ENCODE results near the gene PBRM1. TPM values are rescaled to one million over a fixed set of nuclear protein-coding genes. Genes with fewer than 3 reads are reported as not detected.

The PBRM1 gene
- total and polyA plus RNA-seq, 2 donors (not counting 3 experiments of a cell fraction or from before 2014, with no cell fraction given): 26.7 to 87.1 TPM

DNA sequence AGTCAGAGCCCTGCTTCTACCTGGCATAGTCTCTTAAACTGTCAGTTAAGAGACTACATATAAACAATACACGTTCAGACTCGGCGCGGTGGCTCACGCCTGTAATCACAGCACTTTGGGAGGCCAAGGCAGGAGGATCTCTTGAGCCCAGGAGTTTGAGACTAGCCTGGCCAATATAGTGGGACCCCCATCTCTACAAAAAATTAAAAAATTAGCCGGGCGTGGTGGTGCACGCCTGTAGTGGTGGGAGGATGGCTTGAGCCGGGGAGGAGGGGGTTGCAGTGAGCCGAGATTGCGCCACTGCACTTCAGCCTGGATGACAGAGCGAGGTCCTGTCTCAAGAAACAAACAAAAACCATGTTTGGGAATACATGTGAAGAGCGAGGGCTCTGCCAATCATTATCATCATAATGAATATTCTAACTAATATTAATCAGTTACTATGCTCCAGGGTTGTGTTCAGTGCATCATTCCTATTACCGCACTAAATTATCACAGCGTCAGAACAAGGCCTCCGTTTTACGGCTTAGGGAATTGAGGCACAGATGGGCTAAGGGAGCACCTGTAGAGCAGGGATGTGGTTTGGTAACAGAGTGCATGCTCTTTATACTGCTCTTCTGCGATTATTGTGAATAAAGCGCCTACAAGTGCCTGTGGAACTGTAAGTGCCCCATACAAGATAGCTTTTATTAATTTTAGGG, 150.2 kb downstream of the PBRM1 start:
- no peak for FAIRE-seq
- ChIA-PET CTCF (interaction anchor here (0.8 to 1.6 kb wide), 4 partner anchors 9 to 64 kb away, joined by 3 to 6 read pairs (median 6); no protein-coding TSS in a partner anchor), POLR2A (interaction anchor here (0.9 to 1.7 kb wide), 3 partner anchors 32 to 45 kb away, joined by 3 to 7 read pairs (median 7); partner anchors contain the start of gene STAB1)
- no peaks in the 10 kb centered on the region for H3K27me3 ChIP-seq (ENCODE audit: control insufficient read depth in 2 of 2, insufficient read depth in 2 of 2, low read length in 2 of 2)
- BruUV-seq (replicated peaks): no TSS peak
- H3K27ac ChIP-seq (ENCODE audit: insufficient read depth, low read depth, low read length): no peak overlapping the region
- dilution Hi-C loops (cut with MboI; ENCODE audit: extremely low pct_ligation_motif_present, low sequenced_read_pairs) (no loop called here), intact Hi-C loops (cut with micrococcal nuclease) (loop anchor here (1.0 kb wide), 1 partner anchor 40 kb away; the partner anchor contains the start of gene STAB1)
- H3K36me3 ChIP-seq (ENCODE audit: control insufficient read depth in 2 of 2, extremely low read depth in 1 of 2, insufficient read depth in 2 of 2, low read length in 2 of 2): peaks cover under 1 to 2% of the 10 kb centered on the region in 2 experiments
- no peaks in the 10 kb centered on the region for H3K9me3 ChIP-seq (replicated peaks; ENCODE audit: control insufficient read depth, insufficient read depth, low read length)
- no peaks in the 10 kb centered on the region for H3K9me1 ChIP-seq (replicated peaks; ENCODE audit: control insufficient read depth, extremely low read depth, insufficient read depth, low read length)
- H2AFZ ChIP-seq (ENCODE audit: low read depth, low read length): no peak overlapping the region
- TF ChIP-seq GATA2 (IDR thresholded peaks at IDR 0.05; ENCODE audit: insufficient read depth, insufficient read length, low read depth, low read length): no peak
- no peak for TF ChIP-seq MYC (IDR thresholded peaks at IDR 0.05; ENCODE audit: low read depth, low read length)
- no peak for TF ChIP-seq POLR2A (IDR thresholded peaks at IDR 0.05; ENCODE audit: low read depth, low read length)
- TF ChIP-seq EZH2 (IDR thresholded peaks at IDR 0.05; ENCODE audit: borderline replicate concordance, low read depth, low read length, severe bottlenecking): no peak
- no peak for TF ChIP-seq POLR2AphosphoS5 (IDR thresholded peaks at IDR 0.05; ENCODE audit: insufficient read depth, low read depth, low read length)
- TF ChIP-seq, protein P1, sequence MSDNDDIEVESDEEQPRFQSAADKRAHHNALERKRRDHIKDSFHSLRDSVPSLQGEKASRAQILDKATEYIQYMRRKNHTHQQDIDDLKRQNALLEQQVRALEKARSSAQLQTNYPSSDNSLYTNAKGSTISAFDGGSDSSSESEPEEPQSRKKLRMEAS (IDR thresholded peaks at IDR 0.05; ENCODE audit: insufficient read depth, insufficient read length): no peak
- no peak for TF ChIP-seq JUN (IDR thresholded peaks at IDR 0.05; ENCODE audit: borderline replicate concordance, insufficient read depth, insufficient read length, low read depth)
- peak overlapping the region; percentile 54 for H3K4me2 ChIP-seq (ENCODE audit: insufficient read depth, low read length)
- peaks cover 57% of the 10 kb centered on the region for H3K79me2 ChIP-seq (ENCODE audit: control insufficient read depth, insufficient read depth, low read length)
- no peak overlapping the region for H3K9ac ChIP-seq (replicated peaks; ENCODE audit: extremely low read depth, insufficient read depth, low read length)
- no peak overlapping the region for H3K4me3 ChIP-seq (replicated peaks in 1 of 3; ENCODE audit: insufficient read depth in 1 of 3, low read depth in 1 of 3, low read length in 3 of 3)
- no peak for DNase-seq (ENCODE audit: low read depth, low spot score)
- no peaks in the 10 kb centered on the region for H4K20me1 ChIP-seq (replicated peaks; ENCODE audit: control insufficient read depth, extremely low read depth, insufficient read depth, low read length)
- H3K4me1 ChIP-seq (ENCODE audit: control insufficient read depth, extremely low read depth, insufficient read depth, low read length): peaks cover 55% of the 10 kb centered on the region
